HEK293 (cell line): ENCODE measurements around the gene MAGEB17.

Source experiments
- CTCF ChIA-PET: fragments of 350-600 bp; formaldehyde crosslinking; extraction: SDS; loops from one replicate; lab custom pipeline; 2021; ENCODE audit warnings: antibody characterized with exemption; lab: Yijun Ruan, JAX
- POLR2A ChIA-PET: fragments of 300-600 bp; formaldehyde crosslinking; extraction: SDS; loops from one replicate; lab custom pipeline; 2020; ENCODE audit warnings: antibody characterized with exemption, inconsistent platforms; lab: Yijun Ruan, JAX
- H3K27ac ChIP-seq: fragments of 200-500 bp; sonication (Bioruptor generic); 2 replicates; pipeline ENCODE4 v1.5.1; 2014; ENCODE audit warnings: low read depth, low read length, control low read depth, inconsistent platforms; ENCODE audit errors: extremely low read depth
- H3K36me3 ChIP-seq, 2 experiments: fragments of 200-500 bp in 1 of 2; sonication (Bioruptor generic) in 1 of 2; 1 replicate in 1 of 2; 2 replicates in 1 of 2; pipeline ENCODE4 v1.5.1; 2014 to 2017; ENCODE audit warnings: inconsistent platforms in 2 of 2, low read length in 2 of 2; ENCODE audit not compliant: control insufficient read depth in 2 of 2, insufficient read depth in 1 of 2
- H3K4me1 ChIP-seq: fragments of 200-500 bp; sonication (Bioruptor generic); 2 replicates; pipeline ENCODE4 v1.5.1; 2014; ENCODE audit warnings: mild to moderate bottlenecking, low read length, inconsistent platforms; ENCODE audit not compliant: control insufficient read depth, insufficient read depth
- H3K4me3 ChIP-seq: 2 replicates; pipeline ENCODE4 v1.5.1; 2011; ENCODE audit warnings: low read depth, mild to moderate bottlenecking, control low read depth, low read length, moderate library complexity
- H3K9me3 ChIP-seq: fragments of 200-500 bp; sonication (Bioruptor generic); 2 replicates; pipeline ENCODE4 v1.5.1; 2014; ENCODE audit warnings: low read depth, low read length, inconsistent platforms; ENCODE audit not compliant: control insufficient read depth, insufficient read depth
- EGR2 ChIP-seq: fragments of 450-650 bp; formaldehyde crosslinking; IDR thresholded peaks from 2 replicates; pipeline ENCODE4 v1.5.1; 2016; ENCODE audit warnings: low read depth, missing biosample characterization, missing genetic modification characterization
- PRDM2 ChIP-seq: fragments of 450-650 bp; formaldehyde crosslinking; IDR thresholded peaks from 2 replicates; pipeline ENCODE4 v1.5.1; 2016; ENCODE audit warnings: missing biosample characterization, missing genetic modification characterization, borderline replicate concordance
- TSHZ1 ChIP-seq: fragments of 450-650 bp; formaldehyde crosslinking; IDR thresholded peaks from 2 replicates; pipeline ENCODE4 v1.5.1; 2016; ENCODE audit warnings: missing biosample characterization, missing genetic modification characterization, borderline replicate concordance
- ZNF112 ChIP-seq: fragments of 450-650 bp; formaldehyde crosslinking; IDR thresholded peaks from 2 replicates; pipeline ENCODE4 v1.5.0; 2017; ENCODE audit warnings: missing biosample characterization, missing genetic modification characterization
- ZNF211 ChIP-seq: fragments of 450-650 bp; formaldehyde crosslinking; IDR thresholded peaks from 2 replicates; pipeline ENCODE4 v1.5.1; 2016; ENCODE audit warnings: low read depth, missing biosample characterization, missing genetic modification characterization
- ZNF24 ChIP-seq: fragments of 450-650 bp; formaldehyde crosslinking; IDR thresholded peaks from 2 replicates; pipeline ENCODE4 v1.5.1; 2016; ENCODE audit warnings: missing biosample characterization, missing genetic modification characterization
- ZNF248 ChIP-seq: fragments of 450-650 bp; formaldehyde crosslinking; IDR thresholded peaks from 2 replicates; pipeline ENCODE4 v1.5.1; 2017; ENCODE audit warnings: missing biosample characterization, missing genetic modification characterization
- ZNF311 ChIP-seq: fragments of 450-650 bp; formaldehyde crosslinking; IDR thresholded peaks from 2 replicates; pipeline ENCODE4 v1.5.1; 2017; ENCODE audit warnings: missing biosample characterization, missing genetic modification characterization, borderline replicate concordance
- ZNF335 ChIP-seq: fragments of 450-650 bp; formaldehyde crosslinking; conservative IDR thresholded peaks from 2 replicates; pipeline ENCODE4 v1.5.1; 2016; ENCODE audit warnings: missing biosample characterization, missing genetic modification characterization
- ZNF350 ChIP-seq: fragments of 450-650 bp; formaldehyde crosslinking; IDR thresholded peaks from 2 replicates; pipeline ENCODE4 v1.5.0; 2017; ENCODE audit warnings: missing biosample characterization, mild to moderate bottlenecking, missing genetic modification characterization
- ZNF391 ChIP-seq: fragments of 450-650 bp; formaldehyde crosslinking; IDR thresholded peaks from 2 replicates; pipeline ENCODE4 v1.5.1; 2016; ENCODE audit warnings: low read depth, missing biosample characterization, missing genetic modification characterization, borderline replicate concordance
- ZNF48 ChIP-seq: fragments of 450-650 bp; formaldehyde crosslinking; IDR thresholded peaks from 2 replicates; pipeline ENCODE4 v1.5.1; 2016; ENCODE audit warnings: missing biosample characterization, missing genetic modification characterization
- ZNF624 ChIP-seq: fragments of 450-650 bp; formaldehyde crosslinking; IDR thresholded peaks from 2 replicates; pipeline ENCODE4 v1.5.1; 2017; ENCODE audit warnings: missing biosample characterization, missing genetic modification characterization
- ZNF645 ChIP-seq: fragments of 450-650 bp; formaldehyde crosslinking; IDR thresholded peaks from 2 replicates; pipeline ENCODE4; 2016; ENCODE audit warnings: missing biosample characterization, missing genetic modification characterization
- ZNF654 ChIP-seq: fragments of 450-650 bp; formaldehyde crosslinking; IDR thresholded peaks from 2 replicates; pipeline ENCODE4 v1.5.1; 2016; ENCODE audit warnings: low read depth, missing biosample characterization, missing genetic modification characterization
- ZNF660 ChIP-seq: fragments of 450-650 bp; IDR thresholded peaks from 2 replicates; pipeline ENCODE4 v1.5.1; 2018; ENCODE audit warnings: missing biosample characterization, mild to moderate bottlenecking, missing genetic modification characterization
- ZNF670 ChIP-seq: fragments of 450-650 bp; formaldehyde crosslinking; IDR thresholded peaks from 2 replicates; pipeline ENCODE4 v1.5.1; 2016; ENCODE audit warnings: missing biosample characterization, missing genetic modification characterization, low read depth
- ZNF677 ChIP-seq: fragments of 450-650 bp; IDR thresholded peaks from 2 replicates; pipeline ENCODE4 v1.5.0; 2018; ENCODE audit warnings: missing biosample characterization, mild to moderate bottlenecking, missing genetic modification characterization, moderate library complexity
- ZNF777 ChIP-seq: fragments of 450-650 bp; formaldehyde crosslinking; IDR thresholded peaks from 2 replicates; pipeline ENCODE4 v1.5.1; 2017; ENCODE audit warnings: missing biosample characterization, missing genetic modification characterization, borderline replicate concordance

The MAGEB17 gene

GRCh38 chrX:16210061-16210460 is 42.8 kb downstream of the MAGEB17 start (continued):
- TF ChIP-seq PRDM2 (tag by site-specific recombination) = no peak
- no peak for TF ChIP-seq ZNF645 (tag by site-specific recombination)
- TF ChIP-seq EGR2 (tag by site-specific recombination) = no peak
- TF ChIP-seq ZNF654 (tag by site-specific recombination) = no peak
- TF ChIP-seq ZNF48 = no peak
- no peak for TF ChIP-seq ZNF24 (tag by site-specific recombination)
- TF ChIP-seq ZNF211 (tag by site-specific recombination) = no peak

- Histone ChIP-seq H3K9me3 (no peaks in the 10 kb centered on the region), H3K27ac (no peak overlapping the region), H3K4me1 (no peaks in the 10 kb centered on the region), H3K4me3 (no peak overlapping the region), H3K36me3 (no peaks in the 10 kb centered on the region)
- TF ChIP-seq ZNF112 (tag by site-specific recombination) (no peak), ZNF335 (tag by site-specific recombination) (no peak), ZNF350 (tag by site-specific recombination) (no peak), ZNF248 (tag by site-specific recombination) (no peak), ZNF677 (tag by site-specific recombination) (no peak), ZNF48 (no peak), ZNF777 (tag by site-specific recombination) (no peak), ZNF391 (tag by site-specific recombination) (no peak), ZNF670 (tag by site-specific recombination) (no peak), EGR2 (tag by site-specific recombination) (no peak)
- ChIA-PET CTCF (interaction anchor here (0.7 to 1.5 kb wide), 6 partner anchors 15 to 396 kb away, joined by 3 to 14 read pairs (median 4); partner anchors contain the start of gene GRPR), POLR2A (no interaction called here)
Observed at GRCh38 chrX:16212024-16212423, 44.7 kb downstream of the MAGEB17 start.

GRCh38 chrX:16212436-16212835 is 45.2 kb downstream of the MAGEB17 start:
- no peaks in the 10 kb centered on the region for H3K36me3 ChIP-seq
- no peaks in the 10 kb centered on the region for H3K9me3 ChIP-seq
- no peak overlapping the region for H3K4me3 ChIP-seq
- H3K4me1 ChIP-seq = no peaks in the 10 kb centered on the region
- TF ChIP-seq ZNF311 (tag by site-specific recombination) (no peak), TSHZ1 (no peak), ZNF660 (tag by site-specific recombination) (no peak), ZNF624 (tag by site-specific recombination) (no peak)
- POLR2A ChIA-PET = no interaction called here
- no peak overlapping the region for H3K27ac ChIP-seq
- CTCF ChIA-PET = interaction anchor here (0.6 to 1.5 kb wide), 7 partner anchors 15 to 403 kb away, joined by 3 to 14 read pairs (median 5); partner anchors contain the start of gene GRPR
